Peyer's patch (tissue), 4 donors: ENCODE results near the gene PTPRJ. TPM values are rescaled to one million over a fixed set of nuclear protein-coding genes. Genes with fewer than 3 reads are reported as not detected.
A peak's percentile ranks its signal among the peaks of the same experiment; 100 is the strongest.
"Not testable (repeated sequence)": the region's sequence is repeated elsewhere in the genome, so short reads cannot be mapped to it uniquely, and the experiment has no call there.

Source experiments
- DNase-seq, 3 donors: peaks; one replicate each; pipeline ENCODE4 v3.0.0-alpha.2; 2017 to 2019
- H3K27ac ChIP-seq, 4 donors: fragments of 200-600 bp; sonication (generic); one replicate each; pipeline ENCODE4 v1.5.1; 2016 to 2019
- H3K27me3 ChIP-seq, 2 donors: fragments of 200-600 bp; sonication (generic); one replicate each; pipeline ENCODE4 v1.5.1; 2019
- H3K36me3 ChIP-seq, 3 donors: fragments of 200-600 bp; sonication (generic); one replicate each; pipeline ENCODE4 v1.5.1; 2016 to 2019
- H3K4me1 ChIP-seq, 4 donors: fragments of 200-600 bp; sonication (generic); one replicate each; pipeline ENCODE4 v1.5.1; 2016 to 2019
- H3K4me3 ChIP-seq, 4 donors: fragments of 200-600 bp; sonication (generic); 1 replicate in 3 of 4; 2 replicates in 1 of 4; pipeline ENCODE4 v1.5.1; 2016 to 2019; ENCODE audit warnings: mild to moderate bottlenecking in 1 of 4
- H3K9me3 ChIP-seq, 4 donors: fragments of 200-600 bp; sonication (generic); one replicate each; pipeline ENCODE4 v1.5.1; 2016 to 2019; ENCODE audit warnings: mild to moderate bottlenecking in 1 of 4
- POLR2A ChIP-seq, 2 donors: fragments of 450-650 bp; IDR thresholded peaks; one replicate each; pipeline ENCODE4 v1.5.1; 2017; ENCODE audit warnings: antibody characterized with exemption in 2 of 2, mild to moderate bottlenecking in 2 of 2, moderate library complexity in 2 of 2
- total RNA-seq, 4 donors: library from RNA; depleted of rRNA; stranded (reverse); fragments of >200 nt; gene quantifications; one replicate each; pipeline ENCODE4 v1.1.0, GENCODE V29; 2016
- TF ChIP-seq, protein P1 (sequence below), 6 experiments: fragments of 450-650 bp in 4 of 6; fragments of 200-600 bp in 2 of 6; sonication (generic) in 1 of 6; IDR thresholded peaks; one replicate each; pipeline ENCODE4 v1.5.1; 2017 to 2019; ENCODE audit warnings: antibody characterized with exemption in 6 of 6, mild to moderate bottlenecking in 3 of 6, moderate library complexity in 1 of 6

The PTPRJ gene
- total RNA-seq, 4 donors from 2014 or later = 28.1 to 50.1 (median 37.5) TPM

DNA sequence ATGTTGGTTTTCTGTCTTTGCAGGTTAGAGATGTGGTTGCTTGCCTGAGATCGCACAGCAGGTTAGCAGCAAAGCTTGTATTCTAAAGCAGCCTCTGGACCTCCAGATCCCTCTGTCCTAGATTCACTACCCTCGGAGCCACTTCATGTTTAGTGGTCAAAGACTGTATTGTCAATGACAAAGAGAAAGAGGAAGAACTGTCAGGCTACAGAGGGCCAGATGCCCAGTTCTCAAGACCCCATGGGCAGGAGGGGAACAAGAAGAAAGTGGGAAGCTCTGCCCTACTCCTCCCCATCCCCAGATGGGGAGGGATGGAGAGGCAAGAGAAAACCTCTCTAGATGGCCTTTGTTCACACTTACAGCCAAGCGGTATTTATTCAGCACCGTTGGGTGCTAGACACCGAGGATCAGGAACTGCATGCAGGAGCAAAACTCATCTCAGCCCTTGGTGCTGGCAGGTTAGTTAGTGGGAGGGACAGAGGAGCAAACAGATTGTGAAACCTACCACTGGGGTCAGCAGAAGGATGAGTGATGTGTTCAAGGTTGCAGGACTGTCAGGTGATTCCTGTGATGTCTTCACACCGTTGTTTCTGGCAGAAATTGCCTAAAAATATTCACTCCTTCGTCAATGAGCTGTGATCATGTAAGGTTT, 38.3 kb upstream of the PTPRJ start:
- TF ChIP-seq POLR2A (IDR thresholded peaks at IDR 0.05) = no peak
- TF ChIP-seq, protein P1, sequence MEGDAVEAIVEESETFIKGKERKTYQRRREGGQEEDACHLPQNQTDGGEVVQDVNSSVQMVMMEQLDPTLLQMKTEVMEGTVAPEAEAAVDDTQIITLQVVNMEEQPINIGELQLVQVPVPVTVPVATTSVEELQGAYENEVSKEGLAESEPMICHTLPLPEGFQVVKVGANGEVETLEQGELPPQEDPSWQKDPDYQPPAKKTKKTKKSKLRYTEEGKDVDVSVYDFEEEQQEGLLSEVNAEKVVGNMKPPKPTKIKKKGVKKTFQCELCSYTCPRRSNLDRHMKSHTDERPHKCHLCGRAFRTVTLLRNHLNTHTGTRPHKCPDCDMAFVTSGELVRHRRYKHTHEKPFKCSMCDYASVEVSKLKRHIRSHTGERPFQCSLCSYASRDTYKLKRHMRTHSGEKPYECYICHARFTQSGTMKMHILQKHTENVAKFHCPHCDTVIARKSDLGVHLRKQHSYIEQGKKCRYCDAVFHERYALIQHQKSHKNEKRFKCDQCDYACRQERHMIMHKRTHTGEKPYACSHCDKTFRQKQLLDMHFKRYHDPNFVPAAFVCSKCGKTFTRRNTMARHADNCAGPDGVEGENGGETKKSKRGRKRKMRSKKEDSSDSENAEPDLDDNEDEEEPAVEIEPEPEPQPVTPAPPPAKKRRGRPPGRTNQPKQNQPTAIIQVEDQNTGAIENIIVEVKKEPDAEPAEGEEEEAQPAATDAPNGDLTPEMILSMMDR (IDR thresholded peaks at IDR 0.05) = no peak

DNA sequence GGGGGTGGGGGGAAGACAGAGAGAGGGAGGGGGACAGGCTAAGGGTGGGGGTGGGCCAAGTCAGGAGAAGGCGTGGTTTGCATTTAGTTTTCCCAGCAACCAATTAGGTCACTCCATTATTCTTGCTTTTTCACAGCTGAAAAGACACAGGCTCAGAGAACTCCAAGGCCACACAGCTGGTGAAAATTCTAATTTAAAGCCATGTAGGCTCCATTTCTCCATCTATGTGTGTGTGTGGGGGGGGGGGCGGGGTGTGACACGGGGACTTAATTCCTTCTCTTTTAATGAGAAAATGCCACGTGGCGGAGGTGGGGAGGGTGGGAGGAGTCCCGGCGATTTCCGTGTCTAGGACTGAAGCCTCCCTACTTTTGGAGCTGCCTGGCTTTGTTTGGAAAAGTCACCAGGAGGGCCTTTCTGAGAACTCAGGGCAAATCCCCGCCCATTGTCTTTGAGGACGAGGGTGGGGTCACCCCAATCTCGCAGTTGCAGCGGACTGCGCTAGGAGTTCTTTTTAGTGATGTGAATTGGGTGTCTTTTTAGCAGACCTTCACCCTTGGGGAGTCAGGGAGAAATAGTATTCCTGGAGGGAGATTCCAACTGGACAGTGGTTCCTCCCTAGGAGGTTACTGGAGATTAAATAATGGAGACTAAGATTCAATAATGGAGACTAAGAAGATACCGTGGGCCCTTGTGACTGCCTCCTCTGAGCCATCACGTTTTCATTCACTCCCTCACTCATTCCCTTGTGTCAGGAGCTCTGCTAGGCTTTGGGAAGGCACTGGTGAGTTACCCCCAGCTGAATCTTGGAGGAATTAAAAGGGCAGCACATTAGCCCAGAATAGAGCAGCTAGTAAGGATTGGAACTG, 36.4 kb upstream of the PTPRJ start:
- H3K4me1 ChIP-seq = no peaks in the 10 kb centered on the region
- no peak for DNase-seq
- no peaks in the 10 kb centered on the region for H3K9me3 ChIP-seq
- H3K4me3 ChIP-seq = no peak overlapping the region
- TF ChIP-seq, protein P1 (IDR thresholded peaks at IDR 0.05) = no peak
- no peak for TF ChIP-seq POLR2A (IDR thresholded peaks at IDR 0.05)
- no peak overlapping the region for H3K27ac ChIP-seq
- no peaks in the 10 kb centered on the region for H3K27me3 ChIP-seq
- no peaks in the 10 kb centered on the region for H3K36me3 ChIP-seq

More for the DNA sequence above, 38.3 kb upstream of the PTPRJ start:
- no peaks in the 10 kb centered on the region for H3K36me3 ChIP-seq
- H3K27ac ChIP-seq = no peak overlapping the region
- H3K27me3 ChIP-seq = no peaks in the 10 kb centered on the region
- H3K4me3 ChIP-seq = no peak overlapping the region
- no peaks in the 10 kb centered on the region for H3K4me1 ChIP-seq
- no peaks in the 10 kb centered on the region for H3K9me3 ChIP-seq
- DNase-seq = no peak

DNA sequence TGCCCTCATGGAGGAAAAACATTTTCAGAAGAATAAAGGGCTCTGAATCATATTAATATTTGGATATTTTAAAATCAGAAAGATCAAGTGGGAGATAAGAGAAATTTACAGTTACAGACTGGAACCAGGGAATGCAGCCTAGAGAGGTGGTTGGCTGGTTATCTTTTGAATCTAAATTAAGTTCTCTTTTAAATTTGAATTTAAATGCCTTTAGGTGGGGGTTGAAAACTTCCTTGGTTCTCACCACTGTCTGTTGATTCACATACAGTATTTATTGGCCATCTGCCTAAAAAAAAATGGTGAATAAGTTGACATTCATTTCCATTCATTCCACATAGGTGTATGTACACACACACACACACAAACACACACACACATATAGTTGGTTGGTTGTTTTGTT, 35.7 kb upstream of the PTPRJ start:
- no peak for TF ChIP-seq POLR2A (IDR thresholded peaks at IDR 0.05)
- TF ChIP-seq, protein P1 (IDR thresholded peaks at IDR 0.05) = no peak
- Histone ChIP-seq H3K4me3 (no peak overlapping the region), H3K36me3 (no peaks in the 10 kb centered on the region), H3K27me3 (no peaks in the 10 kb centered on the region), H3K27ac (no peak overlapping the region), H3K4me1 (no peaks in the 10 kb centered on the region), H3K9me3 (no peaks in the 10 kb centered on the region)
- no peak for DNase-seq

DNA sequence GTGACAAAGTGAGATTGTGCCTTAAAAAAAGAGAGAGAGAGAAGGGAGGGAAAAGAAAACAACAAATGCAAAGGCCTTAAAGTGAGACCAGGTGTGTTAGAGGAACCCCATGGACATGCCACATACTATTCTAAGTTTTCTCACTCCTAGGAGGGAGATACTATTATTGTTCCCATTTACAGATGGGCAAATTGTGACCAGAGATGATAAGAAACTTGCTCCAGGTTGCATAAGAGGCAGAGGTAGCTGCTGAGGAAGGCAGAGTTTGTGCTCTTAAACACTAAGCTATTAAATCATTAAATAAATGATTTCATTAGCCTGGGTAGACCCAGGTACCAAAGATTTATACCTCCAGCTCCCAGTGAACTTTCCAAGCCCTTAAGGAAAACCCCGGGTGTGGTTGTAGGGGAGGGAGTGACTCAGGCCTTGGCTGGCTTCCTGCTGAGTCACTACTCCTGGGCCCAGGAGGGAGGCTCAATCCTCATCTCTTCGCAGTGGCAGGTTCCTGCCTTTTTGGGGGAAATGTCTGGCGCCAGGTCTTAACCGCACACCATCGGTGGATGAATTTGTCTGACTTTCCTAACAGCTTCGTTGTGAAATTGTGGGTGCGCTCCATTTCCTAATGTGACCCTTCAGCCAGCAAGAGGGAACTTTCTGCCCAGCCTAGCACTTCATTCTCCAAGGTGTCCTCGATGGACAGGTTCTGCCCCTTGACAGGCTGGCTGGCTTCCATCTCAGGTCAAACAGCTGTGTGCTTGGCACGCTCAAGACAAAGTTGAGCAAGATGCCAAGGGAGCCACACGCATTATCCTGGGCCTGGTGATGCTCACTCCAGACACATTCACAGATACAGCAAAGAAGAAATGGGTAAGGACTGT, 33.4 kb upstream of the PTPRJ start:
- Histone ChIP-seq H3K27ac (peak overlapping the region in 2 of 4 donors; percentile 38 to 66), H3K4me3 (no peak overlapping the region), H3K27me3 (no peaks in the 10 kb centered on the region), H3K4me1 (no peaks in the 10 kb centered on the region), H3K36me3 (no peaks in the 10 kb centered on the region), H3K9me3 (no peaks in the 10 kb centered on the region)
- TF ChIP-seq POLR2A (IDR thresholded peaks at IDR 0.05) = no peak
- TF ChIP-seq, protein P1 (IDR thresholded peaks at IDR 0.05) = no peak
- DNase-seq = peak in 2 of 3 donors; percentile 71 to 85

DNA sequence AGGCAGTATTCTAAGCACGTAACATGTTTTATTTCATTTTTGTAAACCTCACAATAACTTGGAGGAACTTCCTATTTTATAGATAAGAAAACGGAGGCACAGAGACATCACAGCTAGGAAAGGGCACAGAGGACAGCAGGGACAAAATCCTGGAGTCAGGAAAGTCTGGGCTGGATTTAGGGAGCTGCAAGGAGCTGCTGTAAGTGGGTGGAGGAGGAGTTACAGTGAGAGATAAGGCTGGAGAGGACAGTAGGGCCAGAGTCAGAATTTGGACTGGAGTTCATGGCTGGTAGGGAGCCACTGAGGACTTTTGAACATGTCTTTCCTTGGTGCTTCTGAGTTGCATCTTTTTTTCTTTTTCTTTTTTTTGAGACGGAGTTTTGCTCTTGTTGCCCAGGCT, 32.2 kb upstream of the PTPRJ start:
- no peaks in the 10 kb centered on the region for H3K9me3 ChIP-seq
- DNase-seq = no peak

DNA sequence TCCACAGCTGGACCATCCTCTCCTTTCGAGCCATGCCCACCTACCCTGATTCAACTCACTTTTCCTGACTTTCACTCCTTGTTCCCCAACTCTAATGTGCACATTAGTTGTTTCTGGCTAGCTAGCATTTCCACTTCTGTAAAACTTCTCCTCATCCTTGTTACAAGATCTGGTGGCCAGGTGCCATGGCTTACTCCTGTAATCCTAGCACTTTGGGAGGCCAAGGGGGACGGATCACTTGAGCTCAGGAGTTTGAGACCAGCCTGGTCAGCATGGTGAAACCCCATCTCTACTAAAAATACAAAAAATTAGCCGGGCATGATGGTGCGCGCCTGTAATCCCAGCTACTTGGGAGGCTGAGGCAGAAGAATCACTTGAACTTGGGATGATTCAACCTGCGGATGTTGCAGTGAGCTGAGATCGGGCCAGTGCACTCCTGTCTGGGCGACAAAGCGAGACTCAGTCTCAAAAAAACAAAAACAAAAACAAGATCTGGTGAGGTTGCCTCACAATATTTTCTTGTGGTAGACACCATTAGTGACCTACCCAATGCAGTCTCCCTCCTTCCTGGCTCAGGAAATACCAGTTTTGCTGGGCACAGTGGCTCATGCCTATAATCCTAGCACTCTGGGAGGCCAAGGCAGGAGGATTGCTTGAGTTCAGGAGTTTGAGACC, 31.2 kb upstream of the PTPRJ start:
- H3K4me1 ChIP-seq, H3K4me3 ChIP-seq: not testable (repeated sequence)

More for the DNA sequence above, 32.2 kb upstream of the PTPRJ start:
- Histone ChIP-seq H3K4me3 (no peak overlapping the region), H3K27me3 (no peaks in the 10 kb centered on the region), H3K4me1 (no peaks in the 10 kb centered on the region), H3K36me3 (no peaks in the 10 kb centered on the region), H3K27ac (no peak overlapping the region)
- TF ChIP-seq POLR2A (IDR thresholded peaks at IDR 0.05) = no peak
- TF ChIP-seq, protein P1 (IDR thresholded peaks at IDR 0.05) = no peak

More for the DNA sequence above, 31.2 kb upstream of the PTPRJ start:
- H3K27me3 ChIP-seq, H3K9me3 ChIP-seq, DNase-seq, H3K36me3 ChIP-seq: not testable (repeated sequence)
- H3K27ac ChIP-seq = peak overlapping the region in 1 of 4 donors; percentile 25
